Neural crest cell (in vitro differentiated cells): ENCODE measurements around the gene MYLIP. TPM values are rescaled to one million over a fixed set of nuclear protein-coding genes. Genes with fewer than 3 reads are reported as not detected.

Source experiments
- DNase-seq: peaks from one replicate; pipeline ENCODE4 v3.0.0; 2021; ENCODE audit warnings: low read depth, mixed read lengths, low spot score
- H3K27ac Mint-ChIP-seq: one replicate; pipeline ENCODE4 v1.8.0; 2021; ENCODE audit warnings: mild to moderate bottlenecking, mixed read lengths; ENCODE audit not compliant: unreplicated experiment
- H3K27me3 Mint-ChIP-seq: 2 replicates; pipeline ENCODE4 v1.8.0; 2021; ENCODE audit warnings: low read depth, mild to moderate bottlenecking, mixed read lengths
- H3K36me3 Mint-ChIP-seq: 2 replicates; pipeline ENCODE4 v1.8.0; 2021; ENCODE audit warnings: low read depth, mild to moderate bottlenecking, mixed read lengths
- H3K4me1 Mint-ChIP-seq: 2 replicates; pipeline ENCODE4 v1.8.0; 2021; ENCODE audit warnings: mixed read lengths
- H3K4me3 Mint-ChIP-seq: one replicate; pipeline ENCODE4 v1.8.0; 2021; ENCODE audit warnings: mild to moderate bottlenecking, mixed read lengths
- H3K9me3 Mint-ChIP-seq: 2 replicates; pipeline ENCODE4 v1.8.0; 2021; ENCODE audit warnings: mixed read lengths
- total RNA-seq: library from RNA; stranded (reverse); gene quantifications from 2 replicates; pipeline ENCODE4 v1.2.1, GENCODE V29; 2021
- TF ChIP-seq, protein P1 (sequence below): fragments of 200-600 bp; sonication (generic); conservative IDR thresholded peaks from 2 replicates; pipeline ENCODE4 v1.5.0; 2021; ENCODE audit warnings: antibody characterized with exemption, mild to moderate bottlenecking

The MYLIP gene
- total RNA-seq, 1 donor from 2014 or later = 4.5 TPM

DNA sequence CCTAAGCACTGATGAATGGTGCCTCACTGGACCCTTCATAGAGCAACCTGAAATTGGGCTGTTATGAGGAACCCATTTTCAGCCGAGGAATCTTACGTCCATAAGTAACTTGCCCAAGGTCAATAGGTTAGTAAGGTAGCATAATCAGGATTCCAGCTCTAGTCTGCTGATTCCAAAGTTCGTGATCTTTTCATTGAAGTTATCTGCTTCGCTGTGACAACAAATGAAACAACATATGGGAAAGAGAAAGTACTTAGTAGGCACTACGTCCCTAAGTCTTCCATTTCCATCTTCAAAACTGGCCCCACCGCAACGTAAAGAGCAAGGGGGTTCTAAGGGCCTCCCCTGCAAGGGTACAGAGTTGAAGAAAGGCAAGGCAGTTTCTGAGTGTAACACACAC is 49.5 kb downstream of the MYLIP start:
- peaks cover 5% of the 10 kb centered on the region for H3K4me1 Mint-ChIP-seq
- peaks cover 20% of the 10 kb centered on the region for H3K27me3 Mint-ChIP-seq

DNA sequence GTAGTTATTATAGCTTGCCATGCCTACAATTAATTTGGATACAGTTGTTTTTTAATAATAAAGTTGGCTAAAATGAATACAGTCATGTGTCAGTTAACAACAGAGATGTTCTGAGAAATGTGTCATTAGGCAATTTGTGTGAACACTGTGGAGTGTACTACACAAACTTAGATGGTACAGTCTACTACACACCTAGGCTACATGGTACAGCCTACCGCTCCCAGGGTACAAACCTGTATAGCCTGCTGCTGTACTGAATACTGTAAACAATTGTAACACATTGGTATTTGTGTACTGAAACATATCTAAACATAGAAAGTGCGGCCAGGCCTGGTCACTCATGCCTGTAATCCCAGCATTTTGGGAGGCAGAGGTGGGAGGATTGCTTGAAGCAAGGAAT is 50.2 kb downstream of the MYLIP start:
- Mint-ChIP-seq H3K36me3 (no peaks in the 10 kb centered on the region), H3K4me1 (peaks cover 5% of the 10 kb centered on the region), H3K4me3 (no peak overlapping the region), H3K27ac (no peak overlapping the region), H3K27me3 (peaks cover 20% of the 10 kb centered on the region), H3K9me3 (peaks cover 3% of the 10 kb centered on the region)
- TF ChIP-seq, protein P1, sequence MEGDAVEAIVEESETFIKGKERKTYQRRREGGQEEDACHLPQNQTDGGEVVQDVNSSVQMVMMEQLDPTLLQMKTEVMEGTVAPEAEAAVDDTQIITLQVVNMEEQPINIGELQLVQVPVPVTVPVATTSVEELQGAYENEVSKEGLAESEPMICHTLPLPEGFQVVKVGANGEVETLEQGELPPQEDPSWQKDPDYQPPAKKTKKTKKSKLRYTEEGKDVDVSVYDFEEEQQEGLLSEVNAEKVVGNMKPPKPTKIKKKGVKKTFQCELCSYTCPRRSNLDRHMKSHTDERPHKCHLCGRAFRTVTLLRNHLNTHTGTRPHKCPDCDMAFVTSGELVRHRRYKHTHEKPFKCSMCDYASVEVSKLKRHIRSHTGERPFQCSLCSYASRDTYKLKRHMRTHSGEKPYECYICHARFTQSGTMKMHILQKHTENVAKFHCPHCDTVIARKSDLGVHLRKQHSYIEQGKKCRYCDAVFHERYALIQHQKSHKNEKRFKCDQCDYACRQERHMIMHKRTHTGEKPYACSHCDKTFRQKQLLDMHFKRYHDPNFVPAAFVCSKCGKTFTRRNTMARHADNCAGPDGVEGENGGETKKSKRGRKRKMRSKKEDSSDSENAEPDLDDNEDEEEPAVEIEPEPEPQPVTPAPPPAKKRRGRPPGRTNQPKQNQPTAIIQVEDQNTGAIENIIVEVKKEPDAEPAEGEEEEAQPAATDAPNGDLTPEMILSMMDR = no peak
- no peak for DNase-seq

More for the DNA sequence above, 49.5 kb downstream of the MYLIP start:
- H3K36me3 Mint-ChIP-seq = no peaks in the 10 kb centered on the region
- TF ChIP-seq, protein P1 = no peak
- no peak overlapping the region for H3K27ac Mint-ChIP-seq
- H3K9me3 Mint-ChIP-seq = peaks cover 3% of the 10 kb centered on the region
- H3K4me3 Mint-ChIP-seq = no peak overlapping the region
- DNase-seq = no peak

DNA sequence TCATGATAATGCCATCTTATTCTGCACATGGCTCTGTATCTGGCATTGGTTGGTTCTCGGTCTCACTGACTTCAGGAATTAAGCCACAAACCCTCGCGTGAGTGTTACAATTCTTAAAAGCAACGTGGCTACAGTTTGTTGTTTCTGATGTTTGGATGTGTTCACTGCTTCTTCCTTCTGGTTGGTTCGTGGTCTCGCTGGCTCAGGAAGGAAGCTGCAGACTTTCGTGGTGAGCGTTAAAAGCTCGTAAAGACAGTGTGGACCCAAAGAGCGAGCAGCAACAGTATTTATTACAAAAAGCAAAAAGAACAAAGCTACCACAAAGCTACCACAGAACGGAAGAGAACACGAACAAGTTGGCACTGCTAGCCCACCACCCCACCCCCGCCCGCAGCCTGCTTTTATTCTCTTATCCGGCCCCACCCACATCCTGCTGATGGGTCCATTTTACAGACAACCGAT is 51.1 kb downstream of the MYLIP start:
- Mint-ChIP-seq H3K27ac (no peak overlapping the region), H3K9me3 (peaks cover 3% of the 10 kb centered on the region), H3K4me3 (no peak overlapping the region)

DNA sequence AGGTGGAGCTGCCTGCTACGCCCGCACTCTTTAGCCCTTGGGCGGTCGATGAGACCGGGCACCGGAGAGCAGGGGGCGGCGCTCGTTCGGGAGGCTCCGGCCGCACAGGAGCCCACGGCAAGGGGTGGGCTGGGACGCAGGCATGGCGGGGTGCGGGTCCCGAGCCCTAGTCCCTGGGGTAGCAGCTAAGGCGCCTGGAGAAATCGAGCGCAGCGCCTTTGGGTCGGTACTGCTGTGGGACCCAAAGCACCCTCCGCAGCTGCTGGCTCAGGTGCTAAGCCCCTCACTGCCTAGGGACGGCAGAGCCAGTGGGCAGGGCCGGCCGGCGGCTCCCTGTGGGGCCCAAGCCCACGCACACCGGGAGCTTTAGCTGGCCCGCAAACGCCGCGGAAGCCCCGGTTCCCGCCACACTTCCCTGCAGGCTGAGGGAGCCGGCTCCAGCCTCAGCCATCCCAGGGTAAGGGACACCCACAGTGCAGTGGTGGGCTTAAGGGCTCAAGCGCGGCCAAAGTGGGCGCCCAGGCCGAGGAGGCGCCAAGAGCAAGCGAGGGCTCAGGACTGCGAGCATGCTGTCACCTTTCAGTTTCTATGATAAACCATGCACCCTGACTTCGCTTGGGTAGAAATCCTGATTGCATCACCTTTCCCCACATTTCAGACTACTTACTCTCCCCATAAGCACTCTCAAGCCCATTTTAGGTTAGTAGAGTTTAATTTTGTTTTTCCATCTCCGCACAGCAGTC is 52.0 kb downstream of the MYLIP start:
- Mint-ChIP-seq H3K27me3 (peaks cover 27% of the 10 kb centered on the region), H3K9me3 (peaks cover 3% of the 10 kb centered on the region), H3K4me3 (no peak overlapping the region), H3K4me1 (no peaks in the 10 kb centered on the region), H3K27ac (no peak overlapping the region), H3K36me3 (no peaks in the 10 kb centered on the region)
- TF ChIP-seq, protein P1 = no peak
- DNase-seq = no peak

More for the DNA sequence above, 51.1 kb downstream of the MYLIP start:
- Mint-ChIP-seq H3K27me3 (peaks cover 21% of the 10 kb centered on the region), H3K36me3 (no peaks in the 10 kb centered on the region), H3K4me1 (no peaks in the 10 kb centered on the region)
- no peak for DNase-seq
- TF ChIP-seq, protein P1 = no peak

DNA sequence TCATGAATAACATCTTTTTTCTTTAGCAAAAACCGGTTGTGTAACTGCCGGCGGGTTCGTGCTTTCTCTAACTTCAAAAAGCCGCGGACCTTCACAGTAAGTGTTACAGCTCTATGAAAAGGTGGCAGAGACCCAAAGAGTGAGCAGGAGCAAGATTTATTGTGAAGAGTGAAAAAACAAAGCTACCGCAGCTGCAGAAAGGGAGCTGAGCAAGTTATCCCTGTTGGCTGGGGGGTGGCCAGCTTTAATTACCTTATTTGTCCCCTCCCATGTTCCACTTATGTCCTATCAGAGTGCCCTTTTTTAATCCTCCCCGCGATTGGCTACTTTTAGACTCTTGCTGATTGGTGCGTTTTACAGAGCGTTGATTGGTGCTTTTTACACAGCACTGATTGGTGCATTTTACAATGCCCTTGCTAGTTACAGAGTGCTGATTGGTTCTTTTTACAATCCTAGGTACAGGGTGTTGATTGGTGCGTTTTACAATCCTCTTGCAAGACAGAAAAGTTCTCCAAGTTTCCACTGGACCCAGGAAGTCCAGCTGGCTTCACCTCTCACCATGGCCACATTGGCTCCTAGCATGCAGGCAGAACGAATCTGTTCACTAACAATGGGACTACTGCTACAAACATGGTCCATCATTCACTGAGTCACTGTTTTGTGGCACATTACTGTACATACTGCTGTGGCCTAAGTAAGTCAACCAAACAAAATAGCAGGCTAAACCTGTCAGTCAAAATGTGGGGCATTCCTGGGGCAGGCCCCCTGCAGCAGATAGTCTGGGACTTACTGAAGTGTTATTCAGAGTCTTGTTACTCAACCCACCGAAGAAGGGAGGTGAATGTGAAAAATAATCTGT is 52.8 kb downstream of the MYLIP start:
- DNase-seq = no peak
- Mint-ChIP-seq H3K9me3 (no peaks in the 10 kb centered on the region), H3K4me1 (no peaks in the 10 kb centered on the region), H3K36me3 (no peaks in the 10 kb centered on the region), H3K4me3 (no peak overlapping the region), H3K27me3 (peaks cover 25% of the 10 kb centered on the region), H3K27ac (no peak overlapping the region)
- TF ChIP-seq, protein P1 = no peak
